Activated T-cell treated with anti-CD3 and anti-CD28 coated beads, Interleukin-2, amount 50 U/mL, for 1 hour (primary cell): ENCODE results near the gene KCNC1.
A peak's percentile ranks its signal among the peaks of the same experiment; 100 is the strongest.

Source experiments
- DNase-seq: peaks from one replicate; pipeline ENCODE4 v3.0.0-alpha.2; 2020

The KCNC1 gene

GRCh38 chr11:17716807-17717206 is 17.8 kb upstream of the KCNC1 start:
- DNase-seq, result no peak

- no peak for DNase-seq
These were observed 16.6 kb upstream of the KCNC1 start for GRCh38 chr11:17718015-17718414.

- DNase-seq, result no peak
These were observed 16.0 kb upstream of the KCNC1 start for GRCh38 chr11:17718510-17718962.

- no peak for DNase-seq
These were observed 15.3 kb upstream of the KCNC1 start, which contains the start of gene MYOD1 for GRCh38 chr11:17719028-17719937. Gene MYOD1, plus strand, starts transcription at chr11:17719571. Its CDS starts 212 bp downstream, at chr11:17719783.

GRCh38 chr11:17719938-17720795 is 14.4 kb upstream of the KCNC1 start:
- DNase-seq, result no peak

- no peak for DNase-seq
These were observed 13.8 kb upstream of the KCNC1 start for GRCh38 chr11:17720796-17721171.

GRCh38 chr11:17721242-17721999 is 13.2 kb upstream of the KCNC1 start:
- no peak for DNase-seq

GRCh38 chr11:17722000-17722643 is 12.5 kb upstream of the KCNC1 start:
- no peak for DNase-seq

GRCh38 chr11:17724020-17724908 is 10.3 kb upstream of the KCNC1 start:
- no peak for DNase-seq

- no peak for DNase-seq
These were observed 9.4 kb upstream of the KCNC1 start for GRCh38 chr11:17725174-17725573.

- no peak for DNase-seq
These were observed 4.4 kb upstream of the KCNC1 start for GRCh38 chr11:17730137-17730536.

GRCh38 chr11:17730608-17731462 is 3.7 kb upstream of the KCNC1 start:
- peak; percentile 55 for DNase-seq

GRCh38 chr11:17733261-17733660 is 1.3 kb upstream of the KCNC1 start:
- no peak for DNase-seq

- DNase-seq, result peak; percentile 31
These were observed 621 bp downstream of the KCNC1 start for GRCh38 chr11:17734986-17735817.

- no peak for DNase-seq
These were observed 1.4 kb downstream of the KCNC1 start for GRCh38 chr11:17735818-17736578.

- no peak for DNase-seq
These were observed 2.0 kb downstream of the KCNC1 start for GRCh38 chr11:17736579-17736893.

GRCh38 chr11:17736930-17737817 is 2.6 kb downstream of the KCNC1 start:
- DNase-seq, result no peak
